DOHH2 (cell line): ENCODE measurements around the gene LZTR1.

Experiments used
- EZH2phosphoT487 ChIP-seq: fragments of 200-600 bp; sonication (generic); IDR thresholded peaks from 2 replicates; pipeline ENCODE4 v1.6.1; 2017; ENCODE audit warnings: borderline replicate concordance, mild to moderate bottlenecking, antibody characterized with exemption, low read length, moderate library complexity, mixed read lengths
- TF ChIP-seq, protein P1 (sequence below): fragments of 200-600 bp; sonication (generic); IDR thresholded peaks from one replicate; pipeline ENCODE4 v1.5.1; 2014; ENCODE audit warnings: antibody characterized with exemption, mild to moderate bottlenecking, low read depth, low read length; ENCODE audit not compliant: poor library complexity, severe bottlenecking

DNA sequence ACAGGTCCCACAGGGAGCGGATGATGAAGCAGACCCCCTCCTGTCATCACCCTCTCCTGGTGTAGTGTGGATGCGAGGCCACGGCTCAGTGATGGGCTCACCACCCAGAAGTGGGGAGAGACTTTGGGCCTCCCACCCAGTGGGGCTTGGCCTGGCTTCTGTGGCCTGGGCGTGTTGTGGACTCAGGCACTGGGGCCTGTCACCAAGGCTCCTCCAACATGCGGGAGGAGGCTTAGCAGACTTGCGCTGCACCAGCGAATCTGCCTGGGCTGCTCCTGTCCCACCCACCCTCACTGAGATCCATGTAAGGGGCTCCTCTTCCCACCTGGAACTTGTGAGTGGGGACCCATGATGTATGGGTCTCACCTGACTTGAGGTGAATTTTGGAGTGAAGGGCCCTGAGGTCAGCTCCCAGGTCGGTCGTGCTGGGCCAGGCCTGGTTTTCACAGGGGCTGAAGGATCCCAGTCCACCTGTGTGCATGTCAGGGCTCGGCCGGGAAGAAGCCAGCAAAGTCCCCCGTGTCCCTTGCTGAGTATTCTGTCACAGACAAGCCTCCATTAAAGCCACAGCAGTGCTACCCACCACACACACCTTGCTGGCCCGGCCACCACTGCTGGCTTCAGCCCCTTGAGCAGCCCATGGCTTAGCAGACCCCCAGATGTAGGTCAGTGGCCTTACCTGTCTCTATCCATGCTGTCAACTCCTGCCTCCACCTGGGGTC is 15.6 kb downstream of the LZTR1 start:
- TF ChIP-seq, protein P1, sequence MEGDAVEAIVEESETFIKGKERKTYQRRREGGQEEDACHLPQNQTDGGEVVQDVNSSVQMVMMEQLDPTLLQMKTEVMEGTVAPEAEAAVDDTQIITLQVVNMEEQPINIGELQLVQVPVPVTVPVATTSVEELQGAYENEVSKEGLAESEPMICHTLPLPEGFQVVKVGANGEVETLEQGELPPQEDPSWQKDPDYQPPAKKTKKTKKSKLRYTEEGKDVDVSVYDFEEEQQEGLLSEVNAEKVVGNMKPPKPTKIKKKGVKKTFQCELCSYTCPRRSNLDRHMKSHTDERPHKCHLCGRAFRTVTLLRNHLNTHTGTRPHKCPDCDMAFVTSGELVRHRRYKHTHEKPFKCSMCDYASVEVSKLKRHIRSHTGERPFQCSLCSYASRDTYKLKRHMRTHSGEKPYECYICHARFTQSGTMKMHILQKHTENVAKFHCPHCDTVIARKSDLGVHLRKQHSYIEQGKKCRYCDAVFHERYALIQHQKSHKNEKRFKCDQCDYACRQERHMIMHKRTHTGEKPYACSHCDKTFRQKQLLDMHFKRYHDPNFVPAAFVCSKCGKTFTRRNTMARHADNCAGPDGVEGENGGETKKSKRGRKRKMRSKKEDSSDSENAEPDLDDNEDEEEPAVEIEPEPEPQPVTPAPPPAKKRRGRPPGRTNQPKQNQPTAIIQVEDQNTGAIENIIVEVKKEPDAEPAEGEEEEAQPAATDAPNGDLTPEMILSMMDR, result no peak
- no peak for TF ChIP-seq EZH2phosphoT487
